Activated naive CD4-positive, alpha-beta T cell (primary cell): ENCODE measurements around the gene ERGIC1.

Experiments
- DNase-seq, 4 experiments: peaks; one replicate each; lab custom pipeline; 2025; lab: John Stamatoyannopoulos, UW

The ERGIC1 gene

GRCh38 chr5:172921906-172922305 is 87.9 kb downstream of the ERGIC1 start:
- DNase-seq = no peak

- no peak for DNase-seq
Measured at GRCh38 chr5:172923539-172923938, 89.5 kb downstream of the ERGIC1 start.

DNA sequence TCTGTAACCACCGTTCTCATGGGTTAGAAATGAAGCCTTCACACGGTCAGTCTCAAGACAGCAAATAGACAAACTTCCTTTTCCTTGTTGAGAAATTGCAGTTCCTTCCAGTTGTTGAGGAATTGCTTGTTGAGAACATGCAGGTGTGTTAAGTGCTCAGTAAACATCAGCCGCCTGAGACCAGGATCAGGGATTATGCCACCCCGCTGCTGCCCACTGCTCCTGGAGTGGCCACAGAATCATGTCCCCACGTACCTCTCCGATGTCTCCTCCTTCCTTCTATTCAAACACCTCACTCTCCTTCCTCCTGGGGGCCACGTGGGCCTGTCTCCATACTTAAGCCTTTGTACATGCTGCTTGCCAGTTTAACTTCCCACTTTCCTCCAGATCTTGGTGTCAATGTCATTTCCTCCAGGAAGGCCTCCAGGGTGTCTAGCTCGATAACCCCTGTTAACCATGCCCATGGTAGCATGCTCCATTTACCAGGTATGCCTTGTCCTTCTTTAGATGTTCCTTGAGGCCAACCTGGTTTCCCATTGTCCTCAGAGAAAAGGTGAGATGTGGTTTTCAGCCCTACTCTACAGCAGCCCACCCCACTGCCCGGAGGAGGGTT is 91.4 kb downstream of the ERGIC1 start:
- no peak for DNase-seq

- DNase-seq = no peak
Measured at GRCh38 chr5:172926008-172926523, 92.0 kb downstream of the ERGIC1 start.

GRCh38 chr5:172926796-172927195 is 92.7 kb downstream of the ERGIC1 start:
- DNase-seq = no peak

GRCh38 chr5:172929371-172929838 is 95.4 kb downstream of the ERGIC1 start:
- no peak for DNase-seq

- no peak for DNase-seq
Measured at GRCh38 chr5:172931001-172931536, 97.0 kb downstream of the ERGIC1 start.

- DNase-seq = peak; percentile 29 to 61 (median 51)
Measured at GRCh38 chr5:172932313-172933017, 98.4 kb downstream of the ERGIC1 start.

- DNase-seq = no peak
Measured at GRCh38 chr5:172933238-172933637, 99.2 kb downstream of the ERGIC1 start.

DNA sequence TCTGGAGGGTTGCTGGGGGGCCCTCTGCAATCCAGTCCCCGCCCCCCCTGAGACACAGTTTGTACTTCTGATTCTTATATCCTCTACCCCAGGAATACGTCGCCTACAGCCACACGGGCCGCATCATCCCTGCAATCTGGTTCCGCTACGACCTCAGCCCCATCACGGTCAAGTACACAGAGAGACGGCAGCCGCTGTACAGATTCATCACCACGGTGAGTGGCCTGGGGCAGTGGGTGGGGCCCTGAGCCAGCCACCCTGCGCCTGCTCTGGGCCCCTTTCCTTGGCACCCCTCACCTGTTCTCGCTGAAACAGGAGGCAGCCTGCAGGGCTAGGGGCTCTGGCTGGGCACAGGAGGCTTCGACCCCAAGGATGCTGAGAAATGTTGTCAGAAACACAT is 101.0 kb downstream of the ERGIC1 start:
- DNase-seq = no peak

DNA sequence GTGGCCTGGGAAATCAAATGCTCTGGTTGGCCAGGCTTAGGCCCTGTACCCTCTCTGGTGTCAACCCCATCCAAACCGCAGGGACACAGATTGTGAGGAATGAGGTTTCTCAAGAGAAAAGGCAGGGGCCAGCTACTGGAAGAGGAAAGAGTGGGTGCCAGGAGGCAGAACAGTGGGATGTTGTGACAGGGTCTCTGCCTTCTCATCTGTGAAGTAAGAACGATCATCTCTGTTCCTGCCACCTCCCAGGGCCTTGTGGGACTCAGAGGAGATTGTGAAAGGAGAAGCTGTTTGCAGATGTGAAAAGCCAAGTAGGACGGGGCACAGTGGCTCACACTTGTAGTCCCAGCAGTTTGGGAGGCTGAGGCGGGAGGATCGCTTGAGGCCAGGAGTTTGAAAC is 102.3 kb downstream of the ERGIC1 start:
- no peak for DNase-seq

DNA sequence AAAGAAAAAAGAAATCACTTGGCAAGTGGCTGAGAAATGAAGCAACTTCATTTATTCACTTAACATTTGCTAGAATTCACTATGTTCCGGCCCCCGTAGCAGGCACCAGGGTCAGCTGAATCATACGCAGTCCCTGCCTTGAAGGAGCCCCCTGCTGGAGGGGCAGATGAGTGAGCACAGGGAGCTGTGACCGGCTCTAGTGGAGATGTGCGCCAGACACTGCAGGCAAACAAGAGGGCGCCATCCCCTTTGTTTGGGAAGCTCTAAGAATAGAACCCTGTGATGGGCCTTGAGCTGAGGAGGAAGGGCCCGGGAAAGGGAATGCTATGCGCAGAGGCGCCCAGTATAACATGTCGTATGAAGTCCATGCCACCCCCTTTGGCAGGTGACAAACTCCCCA is 105.0 kb downstream of the ERGIC1 start:
- DNase-seq = no peak

- DNase-seq = no peak
Measured at GRCh38 chr5:172939611-172940267, 105.7 kb downstream of the ERGIC1 start.

DNA sequence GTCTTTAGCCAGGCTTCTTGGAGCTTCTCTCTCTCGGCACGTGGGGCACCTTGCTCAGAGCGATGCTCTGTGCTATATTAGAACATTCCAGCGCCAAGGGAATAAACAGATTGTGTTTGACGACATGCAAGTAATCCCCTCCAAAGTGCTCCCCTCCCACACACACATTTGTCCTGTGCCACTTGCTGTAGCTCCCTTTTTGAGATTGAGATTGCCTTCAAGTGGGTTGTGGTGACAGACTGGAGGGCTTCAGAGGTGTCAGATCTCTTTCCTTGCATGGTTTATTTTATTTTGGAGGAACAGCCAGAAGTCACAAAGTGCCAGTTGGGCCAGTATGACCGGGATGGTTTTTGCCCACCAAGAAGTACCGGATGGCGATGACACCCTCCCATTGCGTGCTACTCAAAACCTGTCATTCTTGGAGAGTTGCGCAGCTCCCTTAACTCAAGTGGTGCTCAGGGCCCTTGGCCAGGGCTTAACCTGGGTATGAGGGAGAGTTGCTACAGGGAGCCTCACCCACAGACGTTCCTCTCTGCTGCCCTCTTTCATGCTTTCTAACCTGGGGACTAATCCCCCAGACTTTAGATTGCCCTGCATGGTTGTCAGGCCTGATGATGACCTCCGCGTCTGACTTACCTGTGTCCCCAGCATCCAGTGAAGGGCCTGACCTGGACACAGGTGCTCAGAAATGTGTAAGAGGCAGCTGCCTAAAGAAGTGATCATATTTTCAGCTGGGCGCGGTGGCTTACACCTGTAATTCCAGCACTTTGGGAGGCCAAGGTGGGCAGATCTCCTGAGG is 106.4 kb downstream of the ERGIC1 start:
- DNase-seq = no peak

- no peak for DNase-seq
Measured at GRCh38 chr5:172941067-172941516, 107.0 kb downstream of the ERGIC1 start.

DNA sequence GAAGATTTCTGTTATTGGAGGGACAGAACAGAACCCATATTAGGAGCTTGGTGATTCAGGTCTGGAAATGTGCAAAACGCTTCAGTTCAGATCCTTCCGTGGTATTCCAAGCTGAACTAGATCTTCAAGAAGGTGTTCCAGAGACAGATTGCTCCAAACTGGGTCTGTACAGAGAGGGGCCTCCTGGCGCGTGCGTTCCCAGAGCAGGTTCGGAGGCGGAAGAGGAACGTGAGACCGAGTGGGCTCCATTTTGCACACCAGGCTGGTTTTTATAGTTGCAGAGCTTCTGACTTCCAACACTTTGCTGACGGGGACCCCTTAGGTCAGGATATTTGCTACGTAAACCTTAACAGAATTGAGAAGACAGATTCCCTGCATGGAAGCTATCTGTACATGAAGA is 108.5 kb downstream of the ERGIC1 start:
- no peak for DNase-seq

- DNase-seq = no peak
Measured at GRCh38 chr5:172943283-172943841, 109.3 kb downstream of the ERGIC1 start.

GRCh38 chr5:172943906-172944305 is 109.9 kb downstream of the ERGIC1 start:
- no peak for DNase-seq

DNA sequence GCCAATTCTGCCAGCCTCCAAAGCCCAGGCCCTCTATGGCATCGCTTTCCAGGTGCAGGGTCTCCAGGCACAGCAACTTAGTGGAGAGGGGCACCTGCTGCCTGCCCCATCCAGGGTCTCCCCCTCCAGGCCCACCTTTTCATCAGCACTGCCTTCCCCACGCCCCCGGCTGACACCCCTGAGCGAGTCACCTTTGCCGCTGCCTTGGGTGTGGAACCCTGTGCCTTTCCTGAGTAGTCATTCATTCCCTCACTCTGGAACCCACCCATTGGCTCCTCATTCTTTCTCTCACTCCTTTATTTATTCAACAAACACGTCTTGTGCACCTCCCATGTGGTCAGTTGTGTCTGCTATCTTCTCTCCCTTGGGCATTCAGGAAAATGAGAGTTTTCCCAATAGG is 110.7 kb downstream of the ERGIC1 start:
- no peak for DNase-seq

DNA sequence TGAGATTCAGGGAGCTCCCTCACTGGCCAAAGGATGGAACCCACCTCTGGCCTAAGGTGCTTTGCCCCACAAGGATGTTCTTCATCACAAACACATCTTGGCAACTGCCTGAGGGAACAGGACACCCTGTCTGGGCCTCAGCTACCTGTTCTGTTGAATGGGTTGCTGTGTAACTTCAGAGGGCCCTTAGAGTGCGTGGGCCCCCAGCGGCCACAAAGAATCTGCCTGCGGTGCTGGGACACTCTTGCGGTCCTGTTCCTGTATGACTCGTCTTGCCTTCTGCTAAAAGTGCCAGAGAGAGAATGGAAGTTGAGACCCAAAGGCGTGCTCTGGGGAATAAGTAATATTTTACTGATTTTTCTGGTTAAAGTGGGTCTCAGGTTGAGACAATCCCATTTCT is 111.1 kb downstream of the ERGIC1 start:
- DNase-seq = no peak

GRCh38 chr5:172946146-172946545 is 112.1 kb downstream of the ERGIC1 start:
- DNase-seq = no peak
